Sigmoid colon (tissue), 7 donors: ENCODE results near the gene USH2A. TPM values are rescaled to one million over a fixed set of nuclear protein-coding genes. Genes with fewer than 3 reads are reported as not detected.

Experiments used
- DNase-seq: peaks from one replicate; pipeline ENCODE4 v3.0.0-alpha.2; 2019
- H3K27ac ChIP-seq, 4 donors: fragments of 200-600 bp; sonication (generic); one replicate each; pipeline ENCODE4 v1.5.1; 2016 to 2019; ENCODE audit warnings: mild to moderate bottlenecking in 1 of 4
- H3K27me3 ChIP-seq, 3 donors: fragments of 200-600 bp; sonication (generic); one replicate each; pipeline ENCODE4 v1.5.1; 2019; ENCODE audit warnings: mild to moderate bottlenecking in 1 of 3
- H3K36me3 ChIP-seq, 4 donors: fragments of 200-600 bp; sonication (generic); one replicate each; pipeline ENCODE4 v1.5.1; 2016 to 2019
- H3K4me1 ChIP-seq, 4 donors: fragments of 200-600 bp; sonication (generic); one replicate each; pipeline ENCODE4 v1.5.1; 2017 to 2019
- H3K4me3 ChIP-seq, 4 donors: fragments of 200-600 bp; sonication (generic); one replicate each; pipeline ENCODE4 v1.5.1; 2017 to 2019; ENCODE audit warnings: mild to moderate bottlenecking in 2 of 4, moderate library complexity in 1 of 4
- H3K9me3 ChIP-seq, 4 donors: fragments of 200-600 bp in 3 of 4; sonication (generic) in 3 of 4; one replicate each; pipeline versions ENCODE4 v1.5.1 to v1.6.1; 2013 to 2019
- CTCF ChIP-seq, 4 experiments: fragments of 450-650 bp in 3 of 4; fragments of 200-600 bp in 1 of 4; IDR thresholded peaks; one replicate each; pipeline ENCODE4 v1.5.1; 2016 to 2019; ENCODE audit warnings: antibody characterized with exemption in 4 of 4, mild to moderate bottlenecking in 3 of 4, moderate library complexity in 2 of 4
- EP300 ChIP-seq, 4 donors: sonication (generic); formaldehyde crosslinking; IDR thresholded peaks; one replicate each; pipeline ENCODE4 v1.6.1; 2017; ENCODE audit warnings: antibody characterized with exemption in 4 of 4
- POLR2A ChIP-seq, 2 donors: fragments of 450-650 bp; IDR thresholded peaks; one replicate each; pipeline ENCODE4 v1.6.1; 2016; ENCODE audit warnings: antibody characterized with exemption in 2 of 2, mild to moderate bottlenecking in 2 of 2, moderate library complexity in 2 of 2
- POLR2AphosphoS5 ChIP-seq, 4 donors: sonication (generic); formaldehyde crosslinking; IDR thresholded peaks; one replicate each; pipeline ENCODE4 v1.6.1; 2017; ENCODE audit warnings: antibody characterized with exemption in 4 of 4
- WGBS, 2 donors: extraction: QIAGEN DNeasy Blood & Tissue Kit; methylation state at CpG; one replicate each; pipeline ENCODE4 v1.1.7; 2013; 5-methylcytosine and 5-hydroxymethylcytosine counted together
- intact Hi-C: fragments of 100-400 bp; cut with DNase I; formaldehyde crosslinking; loops from one replicate; pipeline ENCODE4 v1.15.1; 2023
- polyA plus RNA-seq, 3 donors: library from polyadenylated mRNA; stranded (reverse); fragments of 200-250 nt; gene quantifications; one replicate each; pipeline ENCODE4 v1.2.3, GENCODE V29; 2013
- total RNA-seq, 4 donors: library from RNA; depleted of rRNA; stranded (reverse); fragments of >200 nt; gene quantifications; one replicate each; pipeline ENCODE4 v1.1.0, GENCODE V29; 2016
- donor health status: healthy with polysubstance abuse.
- donor health status: Bipolar disorder and iron deficiency.
- donor health status: healthy.

Gene USH2A
- total and polyA plus RNA-seq, 7 donors, result under 0.01 TPM; not detected in 6

- Histone ChIP-seq H3K4me3 (no peak overlapping the region), H3K27me3 (no peaks in the 10 kb centered on the region), H3K9me3 (no peaks in the 10 kb centered on the region), H3K27ac (no peak overlapping the region), H3K36me3 (no peaks in the 10 kb centered on the region), H3K4me1 (no peaks in the 10 kb centered on the region)
- WGBS, 2 donors, result 36 to 58% methylated on average over 3 of the region's 3 CpGs
- intact Hi-C loops, result no loop called here
- DNase-seq, result no peak
- TF ChIP-seq POLR2AphosphoS5 (IDR thresholded peaks at IDR 0.05), result no peak
- TF ChIP-seq CTCF (IDR thresholded peaks at IDR 0.05), result no peak
- no peak for TF ChIP-seq POLR2A (IDR thresholded peaks at IDR 0.05)
- no peak for TF ChIP-seq EP300 (IDR thresholded peaks at IDR 0.05)
These were observed 388.7 kb downstream of the USH2A start for GRCh38 chr1:216034506-216034905.

- no peak for DNase-seq
- TF ChIP-seq POLR2AphosphoS5 (IDR thresholded peaks at IDR 0.05) (no peak), CTCF (IDR thresholded peaks at IDR 0.05) (no peak), POLR2A (IDR thresholded peaks at IDR 0.05) (no peak), EP300 (IDR thresholded peaks at IDR 0.05) (no peak)
- Histone ChIP-seq H3K9me3 (no peaks in the 10 kb centered on the region), H3K4me1 (no peaks in the 10 kb centered on the region), H3K4me3 (no peak overlapping the region), H3K27ac (no peak overlapping the region), H3K36me3 (no peaks in the 10 kb centered on the region), H3K27me3 (no peaks in the 10 kb centered on the region)
- intact Hi-C loops, result no loop called here
These were observed 390.2 kb downstream of the USH2A start for GRCh38 chr1:216032961-216033614.

GRCh38 chr1:216032284-216032683 is 391.0 kb downstream of the USH2A start:
- intact Hi-C loops, result no loop called here
- H3K27me3 ChIP-seq, result no peaks in the 10 kb centered on the region
- no peak overlapping the region for H3K27ac ChIP-seq
- H3K4me3 ChIP-seq, result no peak overlapping the region
- WGBS, 2 donors, result 80 to 82% methylated on average over 1 of the region's 1 CpG
- no peaks in the 10 kb centered on the region for H3K9me3 ChIP-seq
- DNase-seq, result no peak
- H3K36me3 ChIP-seq, result no peaks in the 10 kb centered on the region
- no peak for TF ChIP-seq POLR2AphosphoS5 (IDR thresholded peaks at IDR 0.05)
- no peak for TF ChIP-seq EP300 (IDR thresholded peaks at IDR 0.05)
- no peak for TF ChIP-seq CTCF (IDR thresholded peaks at IDR 0.05)
- TF ChIP-seq POLR2A (IDR thresholded peaks at IDR 0.05), result no peak
- no peaks in the 10 kb centered on the region for H3K4me1 ChIP-seq

GRCh38 chr1:216028631-216029030 is 394.6 kb downstream of the USH2A start:
- 92 to 93% methylated on average over 1 of the region's 1 CpG for WGBS, 2 donors
- H3K36me3 ChIP-seq, result no peaks in the 10 kb centered on the region
- no peak overlapping the region for H3K27ac ChIP-seq

GRCh38 chr1:216024546-216024945 is 398.7 kb downstream of the USH2A start:
- no peak for DNase-seq
- Histone ChIP-seq H3K9me3 (no peaks in the 10 kb centered on the region), H3K27me3 (no peaks in the 10 kb centered on the region), H3K4me3 (no peak overlapping the region), H3K4me1 (no peaks in the 10 kb centered on the region), H3K36me3 (no peaks in the 10 kb centered on the region), H3K27ac (no peak overlapping the region)
- TF ChIP-seq POLR2AphosphoS5 (IDR thresholded peaks at IDR 0.05), result no peak
- TF ChIP-seq EP300 (IDR thresholded peaks at IDR 0.05), result no peak
- TF ChIP-seq CTCF (IDR thresholded peaks at IDR 0.05), result no peak
- TF ChIP-seq POLR2A (IDR thresholded peaks at IDR 0.05), result no peak
- intact Hi-C loops, result no loop called here
- WGBS, 2 donors, result 83 to 90% methylated on average over 2 of the region's 2 CpGs

More at GRCh38 chr1:216028631-216029030, 394.6 kb downstream of the USH2A start:
- TF ChIP-seq POLR2A (IDR thresholded peaks at IDR 0.05) (no peak), POLR2AphosphoS5 (IDR thresholded peaks at IDR 0.05) (no peak), EP300 (IDR thresholded peaks at IDR 0.05) (no peak)
- Histone ChIP-seq H3K4me1 (no peaks in the 10 kb centered on the region), H3K4me3 (no peak overlapping the region), H3K27me3 (no peaks in the 10 kb centered on the region), H3K9me3 (no peaks in the 10 kb centered on the region)
- intact Hi-C loops, result no loop called here
- DNase-seq, result no peak
